Lung (tissue), 12 donors: Measurements from ENCODE around the gene FBN3. TPM values are rescaled to one million over a fixed set of nuclear protein-coding genes. Genes with fewer than 3 reads are reported as not detected.
"Not testable (repeated sequence)": the region's sequence is repeated elsewhere in the genome, so short reads cannot be mapped to it uniquely, and the experiment has no call there.

ENCODE experiments used
- ATAC-seq: fragments of 200-7000 bp; cut with Tn5 transposase; one replicate; pipeline ENCODE4 v1.9.1; 2020; ENCODE audit warnings: moderate number of reproducible peaks; ENCODE audit not compliant: insufficient read depth, low FRiP score
- DNase-seq, 3 donors: peaks; one replicate each; pipeline ENCODE4 v3.0.0-alpha.2; 2013 to 2017
- H3K27ac ChIP-seq, 2 donors: one replicate each; pipeline ENCODE4 v1.5.1; 2013; ENCODE audit warnings: mild to moderate bottlenecking in 2 of 2, moderate library complexity in 2 of 2, control low read depth in 1 of 2, inconsistent platforms in 1 of 2, low read depth in 1 of 2, low read length in 1 of 2
- H3K27me3 ChIP-seq, 3 donors: one replicate each; pipeline ENCODE4 v1.5.1; 2013; ENCODE audit warnings: low read length in 2 of 3; ENCODE audit not compliant: control insufficient read depth in 3 of 3, insufficient read depth in 3 of 3
- H3K36me3 ChIP-seq, 4 donors: one replicate each; pipeline ENCODE4 v1.5.1; 2013; ENCODE audit warnings: low read length in 4 of 4, mild to moderate bottlenecking in 1 of 4, moderate library complexity in 1 of 4; ENCODE audit not compliant: control insufficient read depth in 4 of 4, insufficient read depth in 4 of 4
- H3K4me1 ChIP-seq, 5 donors: one replicate each; pipeline ENCODE4 v1.5.1; 2013; ENCODE audit warnings: low read length in 5 of 5, mild to moderate bottlenecking in 2 of 5, moderate library complexity in 1 of 5; ENCODE audit not compliant: control insufficient read depth in 5 of 5, insufficient read depth in 5 of 5
- H3K4me3 ChIP-seq: one replicate; pipeline ENCODE4 v1.5.1; 2013; ENCODE audit warnings: mild to moderate bottlenecking, control low read depth, moderate library complexity
- H3K9ac ChIP-seq, 2 donors: one replicate each; pipeline ENCODE4 v1.5.1; 2013; ENCODE audit warnings: low read length in 2 of 2, control low read depth in 1 of 2; ENCODE audit not compliant: insufficient read depth in 1 of 2
- H3K9me3 ChIP-seq, 4 donors: one replicate each; pipeline ENCODE4 v1.5.1; 2013; ENCODE audit warnings: low read length in 3 of 4, mild to moderate bottlenecking in 1 of 4, moderate library complexity in 1 of 4; ENCODE audit not compliant: control insufficient read depth in 4 of 4, insufficient read depth in 3 of 4
- WGBS, 2 donors: extraction: QIAGEN DNeasy Blood & Tissue Kit; methylation state at CpG; one replicate each; pipeline ENCODE4 v1.1.7; 2013; 5-methylcytosine and 5-hydroxymethylcytosine counted together
- polyA plus RNA-seq, 2 donors: library from polyadenylated mRNA; stranded (reverse); fragments of 200-250 nt; gene quantifications; one replicate each; pipeline ENCODE4 v1.2.1, GENCODE V29; 2013
- total RNA-seq, 2 donors: library from RNA; depleted of rRNA in 1 of 2; stranded (reverse); fragments of >200 nt in 1 of 2; gene quantifications; one replicate each; pipeline ENCODE4 v1.2.1, GENCODE V29; 2014 to 2021
- TF ChIP-seq, protein P1 (sequence below): IDR thresholded peaks from 2 replicates; pipeline ENCODE4 v1.5.1; 2012; ENCODE audit warnings: mild to moderate bottlenecking; ENCODE audit errors: control extremely low read depth, extremely low read depth
- donor health status: control.
- donor health status: control.
- donor health status: Bipolar disorder and iron deficiency.
- donor health status: healthy.
- donor health status: DM: yes; HTN: yes; CAD: no.

Gene FBN3
- total and polyA plus RNA-seq, 4 donors = 0.32 to 26.4 (median 2.1) TPM

DNA sequence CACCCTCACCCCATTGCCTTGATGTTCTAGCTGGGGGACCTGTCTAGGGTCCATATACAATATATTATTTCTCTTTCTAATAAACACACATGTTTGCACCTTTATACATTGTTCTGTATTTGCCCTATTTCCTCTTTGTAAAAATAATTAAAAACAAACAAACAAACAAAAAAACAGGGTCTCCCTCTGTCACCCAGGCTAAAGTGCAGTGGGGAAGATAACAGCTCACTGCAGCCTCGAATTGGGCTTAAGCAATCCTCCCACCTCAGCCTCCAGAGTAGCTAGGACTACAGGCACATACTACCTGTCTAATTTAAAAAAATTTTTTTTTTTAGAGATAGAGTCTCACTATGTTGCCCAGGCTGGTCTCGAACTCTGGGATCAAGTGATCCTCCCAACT lies 5.9 kb upstream of the FBN3 start:
- 47 to 69% methylated on average over 2 of the region's 2 CpGs for WGBS, 2 donors
- no peaks in the 10 kb centered on the region for H3K36me3 ChIP-seq
- TF ChIP-seq, protein P1, sequence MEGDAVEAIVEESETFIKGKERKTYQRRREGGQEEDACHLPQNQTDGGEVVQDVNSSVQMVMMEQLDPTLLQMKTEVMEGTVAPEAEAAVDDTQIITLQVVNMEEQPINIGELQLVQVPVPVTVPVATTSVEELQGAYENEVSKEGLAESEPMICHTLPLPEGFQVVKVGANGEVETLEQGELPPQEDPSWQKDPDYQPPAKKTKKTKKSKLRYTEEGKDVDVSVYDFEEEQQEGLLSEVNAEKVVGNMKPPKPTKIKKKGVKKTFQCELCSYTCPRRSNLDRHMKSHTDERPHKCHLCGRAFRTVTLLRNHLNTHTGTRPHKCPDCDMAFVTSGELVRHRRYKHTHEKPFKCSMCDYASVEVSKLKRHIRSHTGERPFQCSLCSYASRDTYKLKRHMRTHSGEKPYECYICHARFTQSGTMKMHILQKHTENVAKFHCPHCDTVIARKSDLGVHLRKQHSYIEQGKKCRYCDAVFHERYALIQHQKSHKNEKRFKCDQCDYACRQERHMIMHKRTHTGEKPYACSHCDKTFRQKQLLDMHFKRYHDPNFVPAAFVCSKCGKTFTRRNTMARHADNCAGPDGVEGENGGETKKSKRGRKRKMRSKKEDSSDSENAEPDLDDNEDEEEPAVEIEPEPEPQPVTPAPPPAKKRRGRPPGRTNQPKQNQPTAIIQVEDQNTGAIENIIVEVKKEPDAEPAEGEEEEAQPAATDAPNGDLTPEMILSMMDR = no peak

GRCh38 chr19:8154014-8154413 lies 4.6 kb upstream of the FBN3 start:
- ATAC-seq, H3K4me3 ChIP-seq, DNase-seq, H3K27me3 ChIP-seq, H3K9ac ChIP-seq, H3K9me3 ChIP-seq, H3K36me3 ChIP-seq, H3K27ac ChIP-seq: not testable (repeated sequence)
- 44 to 56% methylated on average over 9 to 10 of the region's 10 CpGs for WGBS, 2 donors
- peaks cover 0 to 10% (median 4%) of the 10 kb centered on the region in 5 donors for H3K4me1 ChIP-seq

More for the DNA sequence above, 5.9 kb upstream of the FBN3 start:
- H3K27ac ChIP-seq = no peak overlapping the region
- DNase-seq (no peak), ATAC-seq (no peak)
- H3K4me1 ChIP-seq = peaks cover 0 to 10% (median 4%) of the 10 kb centered on the region in 5 donors
- H3K9ac ChIP-seq = no peak overlapping the region
- H3K27me3 ChIP-seq = no peaks in the 10 kb centered on the region
- H3K4me3 ChIP-seq = no peak overlapping the region
- H3K9me3 ChIP-seq = no peaks in the 10 kb centered on the region

GRCh38 chr19:8151767-8152035 lies 2.3 kb upstream of the FBN3 start:
- Histone ChIP-seq H3K4me1 (peaks cover 0 to 30% (median 5%) of the 10 kb centered on the region in 5 donors), H3K4me3 (no peak overlapping the region), H3K9me3 (no peaks in the 10 kb centered on the region), H3K9ac (no peak overlapping the region), H3K36me3 (no peaks in the 10 kb centered on the region), H3K27ac (no peak overlapping the region), H3K27me3 (peaks cover 0 to 6% (median 5%) of the 10 kb centered on the region in 3 donors)
- ATAC-seq = no peak
- 52 to 55% methylated on average over 5 of the region's 5 CpGs for WGBS, 2 donors
- TF ChIP-seq, protein P1 = no peak
- no peak for DNase-seq

GRCh38 chr19:8150998-8151766 lies 1.8 kb upstream of the FBN3 start:
- Histone ChIP-seq H3K27me3 (peaks cover 0 to 6% (median 5%) of the 10 kb centered on the region in 3 donors), H3K4me1 (peaks cover 0 to 31% (median 5%) of the 10 kb centered on the region in 5 donors), H3K9me3 (no peaks in the 10 kb centered on the region), H3K4me3 (no peak overlapping the region), H3K9ac (no peak overlapping the region), H3K36me3 (no peaks in the 10 kb centered on the region), H3K27ac (no peak overlapping the region)
- TF ChIP-seq, protein P1 = no peak
- 82 to 86% methylated on average over 15 of the region's 15 CpGs for WGBS, 2 donors
- ATAC-seq (no peak), DNase-seq (no peak)
